ENCODE data around the gene IMPA2.
"Not testable (repeated sequence)": the region's sequence is repeated elsewhere in the genome, so short reads cannot be mapped to it uniquely, and the experiment has no call there.

The IMPA2 gene

DNA sequence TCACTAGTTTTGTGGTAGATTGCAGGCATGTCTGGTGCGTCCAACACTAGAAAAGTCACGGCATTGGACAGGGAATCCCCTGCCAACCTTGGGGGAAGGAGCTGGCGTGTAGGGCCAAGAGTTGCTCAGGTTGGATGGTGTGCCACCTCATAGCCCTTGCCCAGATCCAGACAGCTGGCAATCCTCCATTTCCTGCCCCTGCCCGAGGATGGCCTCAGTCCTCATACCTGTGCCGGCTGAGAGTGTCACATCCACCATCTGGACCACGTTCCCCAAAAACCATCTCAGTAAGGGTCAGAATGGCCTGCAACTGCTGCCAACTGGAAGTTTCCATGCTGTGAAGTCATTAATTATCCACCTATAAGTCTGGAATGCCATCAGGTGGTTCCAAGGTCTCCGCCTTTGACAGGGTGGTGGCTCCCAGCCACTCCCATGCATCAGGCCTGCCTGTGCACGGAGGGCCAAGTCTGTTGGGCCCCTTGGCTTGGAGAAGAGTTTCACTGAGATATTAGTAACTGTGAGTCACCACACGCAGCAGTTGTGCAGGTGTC is 55.0 kb downstream of the IMPA2 start:
- H3K4me3 ChIP-seq (ENCODE audit: low read length), result no peak overlapping the region
- DNase-seq (ENCODE audit: low read depth, low spot score), result no peak

DNA sequence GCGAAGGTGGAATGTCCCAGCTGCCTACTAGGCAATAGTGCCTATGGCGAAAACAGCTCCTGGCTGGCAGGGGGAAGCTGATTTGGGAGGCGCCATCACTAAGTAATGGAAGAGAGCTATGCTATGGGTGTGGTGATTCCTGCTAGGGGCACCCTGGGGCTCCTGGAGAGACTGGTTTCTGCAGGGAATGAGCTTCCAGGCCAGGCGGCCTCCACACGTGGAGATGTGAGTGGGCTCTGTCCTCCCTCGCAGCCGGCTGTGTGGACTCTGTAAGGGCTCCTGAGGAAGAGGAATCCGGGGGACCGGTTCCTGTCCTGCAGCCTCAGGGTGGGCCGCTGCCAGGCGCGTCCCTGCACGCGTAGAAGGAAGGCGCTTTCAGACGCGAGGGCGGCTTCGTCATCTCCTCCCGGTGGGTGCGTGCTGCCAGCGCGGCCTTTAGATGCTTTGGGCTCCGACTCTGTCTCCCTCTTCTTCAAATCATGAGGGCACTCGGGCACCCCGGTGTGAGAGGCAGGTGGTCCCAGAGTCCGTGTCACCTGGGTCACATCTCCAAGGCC is 56.9 kb downstream of the IMPA2 start:
- DNase-seq (ENCODE audit: low read depth, low spot score), result no peak
- no peak overlapping the region for H3K4me3 ChIP-seq (ENCODE audit: low read length)

DNA sequence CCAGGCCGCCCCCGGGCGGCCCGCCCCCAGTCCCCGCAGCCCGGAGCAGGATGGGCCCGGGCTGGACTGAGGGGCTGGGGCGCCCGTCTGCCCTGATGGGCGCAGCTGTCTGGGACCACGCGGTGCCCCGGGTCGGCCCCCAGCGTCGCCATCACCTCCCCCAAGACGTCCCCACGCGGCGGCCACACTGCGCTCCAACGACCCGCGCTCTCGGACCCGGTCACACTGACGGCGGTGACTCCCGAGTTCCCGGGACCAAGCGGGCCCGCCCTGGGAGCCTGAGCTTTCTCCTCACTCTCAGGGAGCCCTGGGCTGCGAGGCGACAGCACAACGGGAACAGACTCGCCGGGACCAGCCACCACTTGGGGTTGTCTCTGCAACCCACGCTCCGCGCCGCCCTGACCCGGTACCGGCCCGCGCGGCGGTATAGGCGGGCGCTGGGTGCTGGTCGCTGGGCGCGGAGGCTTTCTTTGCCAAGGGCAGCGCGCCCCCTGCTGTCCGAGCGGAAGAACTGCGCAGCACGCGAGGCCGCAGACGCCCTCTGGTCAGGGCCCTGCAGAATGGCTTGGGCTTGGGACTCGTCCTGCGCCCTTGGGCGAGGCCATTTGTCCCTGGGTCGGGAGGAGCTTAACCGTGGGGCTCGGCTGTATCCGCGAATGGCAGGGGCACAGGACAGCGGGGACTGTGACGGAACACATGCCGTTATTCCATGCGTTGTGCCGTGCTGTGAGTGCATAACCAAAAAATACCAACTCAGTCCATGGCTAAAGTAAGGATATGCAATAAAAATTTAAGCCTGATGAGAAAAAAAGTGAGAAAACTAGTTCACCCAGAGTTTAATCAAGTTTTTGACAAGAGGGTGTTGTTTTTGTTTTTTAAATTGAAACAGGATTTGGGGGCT is 57.6 kb downstream of the IMPA2 start:
- H3K4me3 ChIP-seq (ENCODE audit: low read length), result peak overlapping the region; percentile 43
- peak; percentile 15 for DNase-seq (ENCODE audit: low read depth, low spot score)

DNA sequence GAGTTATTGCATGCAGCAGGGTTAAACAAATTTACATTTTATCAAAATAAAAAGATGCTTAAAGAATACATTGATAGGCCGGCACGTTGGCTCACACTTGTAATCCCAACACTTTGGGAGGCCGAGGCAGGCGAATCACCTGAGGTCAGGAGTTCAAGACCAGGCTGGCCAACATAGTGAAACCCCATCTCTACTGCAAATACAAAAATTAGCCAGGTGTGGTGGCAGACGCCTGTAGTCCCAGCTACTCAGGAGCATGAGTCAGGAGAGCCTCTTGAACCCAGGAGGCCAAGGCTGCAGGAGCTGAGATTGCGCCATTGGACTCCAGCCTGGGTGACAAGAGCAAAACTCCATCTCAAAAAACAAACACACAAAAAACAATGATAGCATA is 58.2 kb downstream of the IMPA2 start:
- not testable (repeated sequence) for H3K4me3 ChIP-seq (ENCODE audit: low read length); DNase-seq (ENCODE audit: low read depth, low spot score)

DNA sequence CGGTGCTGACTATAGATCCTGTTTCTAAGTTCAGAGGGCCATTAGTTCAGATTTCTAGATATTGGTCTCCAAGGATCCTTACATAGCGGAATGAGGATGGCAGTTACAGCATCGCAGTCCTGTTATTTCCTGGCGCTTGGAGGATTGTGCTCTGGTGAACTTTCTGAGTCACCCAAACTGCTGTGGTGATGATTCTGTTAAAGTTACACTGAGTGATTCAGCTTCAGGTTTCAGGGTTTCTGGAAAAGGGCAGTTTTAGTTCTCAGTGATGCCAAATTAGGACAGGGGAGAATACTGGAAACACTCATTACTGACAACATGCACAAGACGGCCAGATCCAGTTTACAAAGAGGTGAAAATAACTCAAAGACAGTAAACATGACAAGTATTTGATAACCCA is 60.3 kb downstream of the IMPA2 start:
- DNase-seq (ENCODE audit: low read depth, low spot score), result no peak
- no peak overlapping the region for H3K4me3 ChIP-seq (ENCODE audit: low read length)

DNA sequence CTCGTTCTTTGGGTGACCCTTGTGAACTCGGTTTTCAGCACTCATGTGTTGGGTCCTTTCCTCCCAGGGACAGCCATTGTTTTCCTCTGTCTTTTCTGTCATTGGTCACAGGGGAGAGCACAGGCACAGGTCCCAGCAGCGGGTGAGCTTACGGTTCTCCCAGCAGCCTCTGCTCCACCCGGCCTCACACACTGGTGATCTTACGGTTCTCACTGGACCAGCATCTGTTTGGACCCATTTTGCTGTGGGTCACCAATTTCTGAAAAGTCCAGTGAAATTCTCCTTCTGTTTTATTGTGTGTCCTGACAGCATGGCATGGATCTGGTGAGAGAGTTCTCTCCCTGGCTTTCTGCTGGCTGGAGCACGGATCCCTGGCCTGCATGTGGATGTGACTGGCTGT is 62.5 kb downstream of the IMPA2 start:
- DNase-seq (ENCODE audit: low read depth, low spot score), result no peak
- no peak overlapping the region for H3K4me3 ChIP-seq (ENCODE audit: low read length)

DNA sequence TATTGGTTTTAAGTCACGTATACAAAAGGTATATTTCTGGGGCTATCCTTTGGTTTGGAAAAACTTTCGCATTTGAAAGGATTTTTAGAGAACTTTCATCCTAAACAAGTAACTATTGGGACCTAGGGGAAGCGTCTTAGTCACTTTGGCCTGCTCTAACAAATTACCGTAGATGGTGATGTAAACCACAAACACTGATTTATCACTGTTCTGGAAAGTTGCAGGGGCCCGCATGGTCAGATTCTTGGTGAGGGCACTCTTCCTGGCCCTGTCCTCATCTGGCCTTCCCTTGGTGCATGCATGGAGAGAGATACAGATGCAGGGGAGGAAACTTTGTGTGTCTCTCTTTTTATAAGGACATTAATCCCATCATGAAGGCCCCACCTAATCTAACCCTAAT is 63.3 kb downstream of the IMPA2 start:
- H3K4me3 ChIP-seq (ENCODE audit: low read length), result no peak overlapping the region
- no peak for DNase-seq (ENCODE audit: low read depth, low spot score)

DNA sequence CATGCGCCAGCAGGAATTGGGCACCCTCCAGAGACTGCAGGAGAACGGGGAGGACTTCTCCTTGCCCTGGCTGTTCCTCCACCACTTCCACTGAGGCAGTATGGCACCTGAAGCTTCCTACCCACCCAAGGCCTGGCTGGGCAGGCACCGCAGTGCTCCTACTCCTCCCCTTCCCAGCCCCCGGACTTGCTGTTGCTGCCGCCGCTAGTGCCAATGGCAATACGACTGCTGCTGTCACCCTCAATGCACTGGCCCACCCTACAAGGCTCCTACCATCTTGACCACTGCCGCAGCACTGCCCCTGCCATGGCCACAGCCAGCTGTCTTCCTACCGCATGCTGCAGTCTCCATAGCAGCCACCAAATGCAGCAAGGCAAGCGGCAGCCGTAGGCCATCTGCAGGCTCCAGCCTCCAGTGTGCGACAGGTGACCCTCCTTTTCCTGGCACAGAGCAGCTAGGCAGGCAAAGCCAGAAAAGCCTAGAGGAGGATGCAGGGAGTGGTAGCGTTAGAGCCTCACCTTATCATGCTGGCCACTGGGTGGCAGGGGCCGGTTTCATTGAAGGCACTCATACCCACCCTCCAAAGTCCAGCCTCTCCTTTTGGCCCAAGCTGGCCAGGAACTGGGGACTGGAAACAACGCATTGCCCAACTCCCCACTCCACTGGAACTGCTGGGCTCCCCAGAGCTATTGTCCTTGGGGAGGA is 64.9 kb downstream of the IMPA2 start:
- no peak for DNase-seq (ENCODE audit: low read depth, low spot score)
- no peak overlapping the region for H3K4me3 ChIP-seq (ENCODE audit: low read length)

DNA sequence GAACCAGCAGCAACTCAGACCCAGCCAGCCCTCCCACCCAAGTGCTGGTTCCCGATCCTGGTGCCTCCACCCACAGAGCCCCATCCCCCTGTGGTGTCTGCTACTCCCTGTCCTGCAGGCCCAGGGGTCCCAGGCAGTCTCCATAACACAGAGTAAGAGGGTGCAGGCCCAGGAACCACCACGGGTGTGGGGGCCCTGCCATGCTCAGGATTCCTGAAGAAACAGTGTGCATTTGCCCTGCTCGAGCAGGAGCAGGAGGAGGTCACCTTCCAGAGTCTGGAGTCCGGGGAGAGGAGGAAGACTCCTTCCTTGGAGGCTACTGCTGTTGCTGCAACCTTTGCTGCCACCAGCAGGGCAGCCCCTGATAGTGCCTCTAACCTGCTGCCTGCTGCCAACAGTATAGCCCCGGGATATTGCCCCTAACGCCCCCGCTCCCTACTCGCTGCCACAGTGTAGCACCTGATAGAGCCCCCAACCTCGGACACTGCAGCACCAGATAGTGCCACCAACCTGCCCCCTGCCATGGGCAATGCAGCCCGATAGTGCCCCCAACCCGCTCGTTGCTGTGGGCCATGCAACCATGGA is 65.5 kb downstream of the IMPA2 start:
- no peak for DNase-seq (ENCODE audit: low read depth, low spot score)
- no peak overlapping the region for H3K4me3 ChIP-seq (ENCODE audit: low read length)

DNA sequence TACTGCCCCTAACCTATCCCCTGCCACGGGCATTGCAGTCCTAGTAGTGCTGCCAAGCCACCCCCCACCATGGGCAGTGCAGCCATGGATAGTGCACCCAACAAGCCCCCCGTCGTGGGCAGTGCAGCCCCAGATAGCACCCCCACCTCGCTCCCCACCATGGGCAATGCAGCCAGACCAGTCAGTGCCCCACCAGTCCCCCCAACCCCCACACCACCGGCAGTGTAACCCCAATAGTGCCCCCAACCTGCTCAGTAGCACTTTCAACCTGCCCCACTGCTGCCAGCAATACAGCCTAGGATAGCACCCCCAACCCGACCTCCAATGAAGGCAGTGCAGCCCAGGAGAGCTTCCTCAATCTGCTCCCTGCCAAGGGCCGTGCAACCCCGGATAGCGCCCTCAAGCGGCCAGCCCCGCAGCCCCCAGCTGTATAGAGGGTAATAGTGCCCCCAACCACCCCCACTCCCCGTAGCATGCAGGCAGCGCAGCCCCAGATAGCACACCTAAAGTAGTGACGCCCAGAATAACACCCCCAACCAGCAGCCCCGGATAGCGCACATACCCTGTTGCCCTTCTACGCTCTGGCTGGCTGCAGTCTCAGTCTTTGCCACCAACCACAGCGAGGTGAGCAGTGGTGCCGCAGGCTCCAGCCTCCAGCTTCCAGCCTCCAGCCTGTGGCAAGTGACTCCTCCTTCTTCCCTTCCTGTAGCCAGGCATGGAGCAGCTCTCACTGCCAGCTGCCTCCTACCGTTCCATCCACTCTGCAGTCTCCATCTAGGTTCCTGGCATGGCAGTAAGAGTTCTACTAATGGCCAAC is 66.9 kb downstream of the IMPA2 start:
- H3K4me3 ChIP-seq (ENCODE audit: low read length), result no peak overlapping the region
- DNase-seq (ENCODE audit: low read depth, low spot score), result no peak

DNA sequence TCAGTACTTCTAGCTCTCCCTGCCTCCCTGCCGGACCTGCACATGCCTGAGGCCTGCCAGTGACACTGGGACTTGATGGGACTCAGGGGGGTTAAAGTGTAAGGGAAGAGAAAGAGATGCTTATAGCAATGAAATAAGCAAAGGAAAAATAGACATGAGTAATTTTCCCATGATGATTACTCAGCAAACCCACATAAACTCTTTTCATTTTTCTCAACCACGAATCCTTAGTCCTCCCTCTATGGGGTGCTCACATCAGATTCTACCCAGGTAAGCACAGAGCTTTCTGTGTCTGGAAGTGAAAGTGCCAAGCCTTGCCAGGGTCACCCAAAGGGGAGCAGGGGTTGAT is 67.5 kb downstream of the IMPA2 start:
- DNase-seq (ENCODE audit: low read depth, low spot score), result no peak
- no peak overlapping the region for H3K4me3 ChIP-seq (ENCODE audit: low read length)

DNA sequence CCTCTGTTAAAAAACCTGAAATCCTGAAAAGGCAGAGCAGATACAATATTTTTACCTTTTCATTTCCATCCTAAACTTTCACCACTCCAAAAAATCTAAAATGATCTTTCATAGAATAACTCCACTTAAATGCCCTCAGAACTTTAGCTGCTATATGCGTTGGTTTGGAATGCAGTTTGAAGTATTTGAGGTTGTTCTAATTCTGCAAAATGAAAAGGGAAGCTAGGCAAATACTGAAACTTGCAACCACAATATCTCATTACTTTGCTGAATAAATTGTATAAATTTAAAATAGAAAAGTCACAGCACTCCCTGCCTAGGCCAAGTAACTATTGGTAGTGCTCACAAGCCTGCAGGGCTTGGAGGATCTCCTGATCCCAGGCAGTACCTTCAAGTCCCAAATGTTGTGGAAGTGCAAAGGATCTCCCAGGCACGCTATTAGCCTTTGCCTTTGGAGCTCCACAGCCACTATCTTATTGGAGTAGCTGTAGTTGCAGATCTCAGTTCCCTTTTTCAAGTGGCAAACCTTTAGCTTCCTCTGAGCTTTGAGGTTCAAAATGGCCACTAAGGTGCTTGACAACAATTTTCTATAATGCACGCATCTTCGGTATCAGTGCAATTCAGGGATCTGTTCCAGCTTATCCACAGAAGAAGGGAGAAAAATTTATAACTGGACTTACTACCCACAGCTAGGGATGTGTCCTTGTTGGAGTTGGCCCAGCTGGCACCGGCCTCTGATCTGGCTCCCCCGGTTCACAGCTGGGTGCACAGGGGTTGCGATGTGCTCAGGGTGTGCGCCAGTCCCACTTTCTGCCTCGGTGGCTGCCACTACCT is 68.9 kb downstream of the IMPA2 start:
- no peak for DNase-seq (ENCODE audit: low read depth, low spot score)

DNA sequence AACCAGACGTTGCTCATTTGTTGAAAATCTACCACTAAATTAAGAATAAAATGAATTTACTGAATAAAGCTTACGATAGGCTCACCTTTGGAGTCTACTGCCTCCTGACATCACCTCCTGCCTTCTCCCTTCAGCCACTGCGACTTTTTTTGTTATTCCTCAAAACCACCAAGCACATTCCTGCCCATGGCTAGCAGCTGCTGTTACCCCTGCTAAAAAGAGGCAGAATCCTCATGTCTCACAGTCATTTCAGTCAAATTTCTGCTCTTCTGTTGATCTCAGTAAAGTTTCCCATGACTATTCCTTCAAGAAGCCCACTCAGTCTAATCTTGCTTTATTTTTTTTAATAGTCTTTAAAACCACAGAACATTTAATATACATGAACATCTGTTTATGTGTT is 71.6 kb downstream of the IMPA2 start:
- DNase-seq (ENCODE audit: low read depth, low spot score), result no peak
- H3K4me3 ChIP-seq (ENCODE audit: low read length), result no peak overlapping the region

More for the DNA sequence above, 68.9 kb downstream of the IMPA2 start:
- H3K4me3 ChIP-seq (ENCODE audit: low read length), result no peak overlapping the region

DNA sequence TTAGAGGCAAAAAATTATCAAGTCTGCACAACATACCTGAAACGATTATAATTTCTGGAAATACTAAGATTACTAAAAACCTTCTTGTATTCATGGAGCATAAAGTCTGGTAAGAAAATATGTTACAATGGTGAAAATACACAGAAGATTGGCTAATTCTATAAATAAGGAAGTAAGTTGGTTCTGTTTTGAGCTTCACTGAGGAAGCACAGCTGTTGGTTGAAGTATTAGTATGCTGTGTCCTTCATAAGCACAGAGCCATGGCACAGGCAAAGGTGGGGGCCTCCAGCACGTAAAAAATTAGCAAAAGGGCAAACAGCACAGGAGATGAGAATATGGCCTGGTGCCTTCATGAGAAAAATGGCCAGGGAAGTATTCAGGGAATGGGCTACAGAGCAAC is 72.0 kb downstream of the IMPA2 start:
- no peak for DNase-seq (ENCODE audit: low read depth, low spot score)

DNA sequence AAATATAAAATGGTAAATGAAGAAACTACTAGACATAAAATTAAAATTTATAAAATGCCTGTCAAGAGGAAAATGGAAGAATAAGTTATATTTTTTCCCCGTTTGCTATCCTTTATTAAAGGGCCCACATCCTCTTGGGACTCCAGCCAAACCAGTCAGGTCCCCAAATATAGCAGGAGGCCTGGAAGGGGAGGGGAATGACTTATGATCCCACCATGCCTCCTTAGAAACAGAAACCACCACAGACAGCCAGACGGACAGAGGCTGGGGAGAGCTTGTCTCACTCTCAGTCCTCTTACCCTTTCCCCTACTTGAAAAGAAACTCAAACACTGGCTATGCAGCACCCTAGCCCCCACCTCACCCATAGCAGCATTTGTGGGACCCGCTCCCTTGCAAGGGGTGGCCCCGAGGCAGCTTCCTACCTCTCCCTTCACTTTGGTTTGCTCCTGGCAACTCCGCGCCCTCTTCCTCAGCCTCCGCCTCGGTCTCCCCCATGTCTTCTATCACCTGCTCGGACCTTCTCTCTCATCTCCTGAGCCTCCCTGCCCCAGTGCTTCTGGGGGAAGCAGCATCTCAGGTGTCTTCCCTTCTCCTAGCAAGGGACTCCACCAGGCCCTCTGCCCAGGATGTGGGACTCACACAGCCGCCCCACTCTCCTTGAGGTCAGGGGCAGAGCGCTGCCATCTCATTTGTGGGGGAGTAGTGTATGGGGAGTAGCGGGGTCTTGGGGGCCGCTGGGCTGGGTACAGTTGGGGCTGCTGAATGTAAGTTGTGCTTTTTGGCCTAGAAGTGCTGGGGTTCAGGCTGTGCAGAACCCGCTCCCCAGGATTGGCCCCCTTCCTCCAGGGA is 75.0 kb downstream of the IMPA2 start:
- no peak for DNase-seq (ENCODE audit: low read depth, low spot score)
- no peak overlapping the region for H3K4me3 ChIP-seq (ENCODE audit: low read length)

More for the DNA sequence above, 72.0 kb downstream of the IMPA2 start:
- no peak overlapping the region for H3K4me3 ChIP-seq (ENCODE audit: low read length)

DNA sequence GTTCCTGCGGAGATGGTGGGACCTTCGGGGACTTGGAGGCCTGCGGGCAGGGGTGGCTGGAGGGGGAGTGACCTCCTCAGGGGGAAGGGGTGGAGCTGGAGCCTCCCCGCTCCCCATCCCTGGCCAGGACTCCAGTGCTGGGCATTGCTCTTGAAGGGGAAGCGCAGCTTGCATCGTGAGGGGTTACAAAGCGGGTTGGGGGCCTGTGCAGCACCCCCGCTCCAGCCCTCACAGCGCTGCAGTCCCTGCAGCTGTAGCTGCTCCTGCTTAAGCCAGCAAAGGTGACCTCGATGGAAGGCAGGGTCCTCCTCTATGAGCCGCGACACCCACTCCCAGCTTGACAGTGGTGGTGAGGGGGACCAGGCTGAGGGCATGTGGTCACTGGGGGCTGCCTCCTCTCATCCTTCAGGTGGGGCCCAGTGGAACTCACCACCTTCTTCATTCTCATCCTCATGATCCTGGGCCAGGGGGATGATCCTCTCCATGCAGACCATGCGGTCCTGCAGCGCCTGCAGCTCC is 75.6 kb downstream of the IMPA2 start:
- no peak overlapping the region for H3K4me3 ChIP-seq (ENCODE audit: low read length)
- DNase-seq (ENCODE audit: low read depth, low spot score), result no peak

DNA sequence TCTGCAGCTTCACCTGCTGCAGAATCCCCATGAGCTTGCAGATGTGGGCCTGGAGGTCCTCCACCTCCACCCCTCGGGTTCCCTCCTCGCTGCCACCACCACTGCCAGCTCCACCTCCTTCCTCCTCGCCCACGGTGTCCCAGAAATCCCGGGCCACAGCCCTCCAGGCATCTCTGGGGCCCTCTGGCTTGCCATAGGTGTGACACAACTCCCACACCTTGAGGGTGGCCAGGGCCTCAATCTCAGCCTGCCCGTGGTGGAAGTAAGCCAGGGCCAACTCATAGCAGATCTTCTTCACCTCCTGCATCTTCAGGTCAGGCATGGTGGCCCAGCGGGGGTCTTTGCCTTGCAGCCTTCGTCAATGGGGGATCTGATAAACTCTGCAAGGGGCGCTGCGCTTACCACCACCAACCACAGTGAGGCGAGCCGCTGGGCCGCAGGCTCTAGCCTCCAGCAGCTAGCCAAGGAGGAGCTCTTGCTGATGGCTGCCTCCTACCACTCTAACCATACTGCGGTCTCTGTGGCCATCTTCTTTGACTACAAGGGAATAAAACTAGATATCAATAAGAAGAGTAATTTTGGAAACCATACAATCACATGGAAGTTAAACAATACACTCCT is 76.2 kb downstream of the IMPA2 start:
- no peak overlapping the region for H3K4me3 ChIP-seq (ENCODE audit: low read length)
- DNase-seq (ENCODE audit: low read depth, low spot score), result no peak

Measured in Jurkat, Clone E6-1 (cell line).